Stimulated activated CD4-positive, alpha-beta T cell treated with anti-CD3 and anti-CD28 coated beads, Interleukin-15, amount 100 ng/mL, for 48 hours (primary cell): ENCODE results near the gene SDK1.
"Not testable (repeated sequence)": the region's sequence is repeated elsewhere in the genome, so short reads cannot be mapped to it uniquely, and the experiment has no call there.

ENCODE experiments used
- DNase-seq, 2 donors: peaks; one replicate each; pipeline ENCODE4 v3.0.0-alpha.2; 2020; ENCODE audit warnings: low read depth in 2 of 2

Gene SDK1

DNA sequence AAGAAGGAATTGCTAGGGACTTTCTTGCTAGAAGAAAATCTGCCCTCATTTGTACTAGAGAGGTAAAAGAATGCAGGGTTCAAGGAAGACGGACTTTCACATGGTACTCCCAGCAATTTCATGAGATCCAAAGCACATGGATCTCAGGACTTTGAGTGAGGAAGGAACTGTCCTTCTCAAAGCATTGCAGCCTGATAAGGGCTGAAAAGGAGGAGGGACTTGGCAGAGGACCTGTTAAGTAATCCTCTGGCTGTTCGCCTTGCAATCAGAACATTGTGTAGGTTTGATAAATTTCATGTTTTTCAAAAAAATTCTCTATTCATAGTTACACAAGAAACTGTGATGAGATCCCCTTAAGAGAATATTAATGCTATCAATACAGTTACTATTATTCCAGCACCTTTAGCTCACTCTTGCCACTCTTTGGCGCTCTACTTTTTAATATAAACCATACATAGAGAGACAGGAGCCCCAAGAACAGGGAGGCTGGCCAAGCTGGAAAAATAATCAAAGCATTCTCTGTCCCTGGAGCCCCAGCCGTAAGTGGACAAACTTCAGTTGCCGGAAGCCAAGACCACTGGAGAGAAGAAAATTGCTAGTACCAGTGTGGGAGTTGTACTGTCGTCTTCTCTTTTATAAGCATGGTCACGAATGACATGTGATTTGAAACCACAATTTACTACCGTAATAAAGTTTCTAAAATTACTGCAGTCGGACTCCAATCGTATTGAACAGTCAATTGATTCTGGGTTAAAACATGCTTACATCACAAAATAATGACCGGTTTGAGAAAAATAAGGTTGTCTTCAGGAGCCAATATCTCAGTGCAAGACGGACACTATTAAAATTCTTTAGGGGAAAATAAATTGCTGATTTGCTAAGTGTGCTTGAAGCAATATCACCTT is 424.4 kb downstream of the SDK1 start:
- DNase-seq, result no peak

DNA sequence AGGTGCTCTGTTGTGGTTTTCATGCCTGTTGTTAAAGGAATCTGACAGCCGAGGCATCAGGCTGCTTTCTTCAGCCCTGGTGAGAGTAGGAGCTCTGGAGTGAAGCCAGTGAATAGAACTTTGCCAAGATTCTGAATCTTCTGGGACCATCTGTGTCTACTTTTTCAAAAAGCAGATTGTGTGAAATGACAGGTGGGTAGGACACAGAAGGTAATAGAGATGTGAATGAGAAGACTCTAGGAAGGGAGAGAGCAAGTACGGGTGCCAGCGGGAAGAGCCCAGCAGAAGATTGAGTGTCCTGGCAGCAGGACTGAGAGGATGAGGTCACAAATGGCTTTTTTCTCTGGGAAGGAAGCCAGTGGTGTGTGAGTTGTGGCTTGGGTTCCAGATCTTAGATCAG is 429.2 kb downstream of the SDK1 start:
- DNase-seq, result no peak

DNA sequence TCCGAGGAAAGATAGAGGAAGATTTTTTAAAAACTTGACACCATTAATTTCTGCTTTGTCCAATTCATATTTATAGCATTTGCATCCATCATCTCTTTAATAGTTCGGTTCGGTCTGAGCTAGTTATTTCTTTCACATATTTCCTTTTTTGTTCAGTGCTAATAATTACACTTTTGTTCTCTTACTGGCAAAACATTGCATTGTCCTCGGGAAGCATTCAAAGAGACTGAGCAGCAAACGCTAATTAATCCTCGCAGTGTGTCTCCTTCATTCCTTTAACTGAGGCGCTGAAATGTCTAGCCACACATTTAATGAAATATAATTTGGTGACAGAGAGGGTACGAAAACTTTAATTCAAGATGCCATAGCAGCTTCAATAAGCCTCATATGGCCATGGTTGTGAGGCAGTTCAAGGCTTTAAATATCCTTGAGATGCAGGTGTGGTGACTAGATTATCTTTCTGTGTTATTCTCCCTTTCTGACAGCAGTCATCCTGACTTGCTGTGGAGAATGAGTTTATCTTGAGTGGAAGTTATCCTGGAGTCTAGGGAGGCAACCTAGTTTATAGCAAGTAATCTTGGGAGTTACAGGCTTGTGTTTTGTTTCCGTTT is 431.4 kb downstream of the SDK1 start:
- no peak for DNase-seq

DNA sequence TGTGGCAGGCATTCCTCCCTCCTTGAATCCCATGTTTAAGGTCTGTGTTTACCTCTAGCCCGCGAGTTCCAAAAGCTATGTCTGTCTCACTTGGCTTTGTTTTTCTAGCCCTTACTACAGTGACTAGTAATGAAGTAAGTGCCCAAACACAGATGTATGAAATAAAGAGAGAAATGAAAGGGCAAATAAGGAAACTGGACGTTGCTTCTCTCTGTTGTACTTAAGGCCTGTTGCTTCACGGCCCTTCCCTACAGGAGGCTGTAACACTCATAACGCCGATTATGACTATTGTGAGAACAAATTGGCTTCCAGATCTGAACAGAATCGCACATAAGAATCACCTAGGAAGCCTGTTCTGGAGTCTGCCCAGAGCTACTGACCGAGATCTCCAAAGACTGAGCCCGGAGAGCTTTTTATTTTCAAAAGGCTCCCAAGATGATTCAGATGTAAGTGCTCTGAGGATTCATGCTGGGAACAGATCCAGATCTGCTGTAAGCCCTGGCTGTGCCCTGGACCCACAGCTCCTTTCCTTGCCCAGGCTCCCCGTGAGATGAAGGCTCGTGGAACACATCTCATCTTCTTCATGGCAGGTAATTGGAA is 432.6 kb downstream of the SDK1 start:
- no peak for DNase-seq

DNA sequence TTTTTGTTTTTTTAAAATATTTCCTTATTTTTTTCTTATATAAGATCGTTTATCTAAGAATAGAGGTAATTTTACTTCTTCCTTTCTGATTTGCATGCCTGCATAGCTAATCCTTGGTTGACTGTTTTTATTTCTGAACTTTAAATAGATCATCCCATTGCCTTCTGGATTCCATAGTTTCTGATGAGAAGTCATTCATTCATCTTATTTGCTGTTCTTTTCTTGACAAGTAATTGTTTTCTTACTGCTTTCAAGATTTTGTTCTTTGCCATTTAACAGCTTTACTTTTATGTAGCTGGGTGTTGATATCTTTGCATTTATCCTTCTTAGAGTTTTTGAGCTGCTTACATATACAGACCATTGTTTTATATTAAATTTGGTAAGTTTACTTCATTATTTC is 437.9 kb downstream of the SDK1 start:
- no peak for DNase-seq

DNA sequence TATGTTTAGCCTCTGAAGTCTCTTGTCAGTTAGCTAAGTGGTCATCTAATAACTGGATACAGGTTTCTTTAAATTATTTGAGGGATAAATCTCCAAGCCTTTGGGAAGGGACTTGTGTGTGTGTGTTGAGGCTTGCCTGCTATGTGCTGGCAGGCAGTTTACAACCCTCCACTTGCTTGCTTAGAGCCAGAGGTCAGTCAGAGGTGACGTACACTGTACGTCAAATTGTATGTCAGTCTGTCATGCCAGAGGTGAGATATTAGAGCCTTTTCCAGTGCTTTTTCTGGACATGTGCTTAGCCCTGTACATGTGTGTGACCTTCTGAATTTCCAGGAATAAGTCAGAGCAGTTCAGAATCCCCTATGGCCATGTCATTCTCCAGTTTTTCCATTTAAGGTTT is 438.9 kb downstream of the SDK1 start:
- no peak for DNase-seq

DNA sequence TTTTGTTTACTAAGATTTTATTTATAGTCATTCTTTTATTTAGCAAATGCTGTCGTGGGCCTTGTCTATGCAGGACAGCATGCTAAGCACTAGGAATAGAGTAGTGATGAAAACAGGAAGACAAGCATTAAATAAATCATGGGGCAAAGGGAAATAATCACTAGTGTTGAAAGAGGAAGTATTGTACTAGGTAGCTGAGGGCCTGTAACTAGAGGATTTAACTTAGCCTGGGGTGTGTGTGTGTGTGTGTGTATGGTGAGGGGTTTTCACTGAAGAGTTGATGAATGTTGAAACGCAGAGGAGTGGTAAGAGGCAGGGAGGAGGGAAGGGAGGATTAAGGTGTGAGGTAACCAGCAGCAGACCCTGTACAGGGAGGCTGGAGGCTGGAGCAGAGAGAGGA is 446.4 kb downstream of the SDK1 start:
- no peak for DNase-seq

DNA sequence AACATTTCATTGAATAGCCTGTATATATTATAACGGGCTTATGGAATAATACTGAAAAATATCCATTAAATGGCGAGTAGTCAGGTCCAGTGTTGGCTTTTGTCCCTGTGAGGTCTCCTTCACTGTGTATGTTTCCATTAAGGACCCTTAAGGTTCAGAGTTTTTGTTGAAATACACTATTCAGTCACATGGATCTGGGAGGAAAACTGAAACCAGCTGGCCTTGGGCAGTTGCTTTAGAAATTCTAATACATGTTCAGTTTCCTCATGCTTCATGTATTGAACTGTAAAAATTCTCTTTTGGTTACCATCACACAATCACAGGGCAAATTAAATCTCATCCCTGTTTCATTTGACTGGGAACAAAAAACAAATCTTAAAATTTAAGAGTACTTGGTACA is 447.3 kb downstream of the SDK1 start:
- DNase-seq, result no peak

DNA sequence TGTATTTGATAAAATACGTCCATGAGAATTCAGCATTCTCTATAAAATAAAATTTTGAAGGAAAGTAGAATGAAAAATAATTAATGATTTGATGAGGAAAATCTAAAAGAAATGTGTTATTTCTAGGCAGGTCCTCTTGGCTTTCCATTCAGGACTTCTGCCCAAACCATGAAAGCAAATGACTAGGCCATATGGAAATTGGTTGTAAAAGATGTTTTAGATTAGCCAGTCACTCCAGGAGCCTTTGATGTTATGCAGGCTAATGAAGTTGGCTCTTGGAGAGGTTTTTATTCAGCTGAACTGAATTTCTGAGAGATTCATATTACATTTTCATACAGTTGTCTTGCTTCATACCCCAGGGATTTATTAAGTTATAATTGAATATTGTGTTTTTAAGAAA is 452.8 kb downstream of the SDK1 start:
- DNase-seq, result no peak

DNA sequence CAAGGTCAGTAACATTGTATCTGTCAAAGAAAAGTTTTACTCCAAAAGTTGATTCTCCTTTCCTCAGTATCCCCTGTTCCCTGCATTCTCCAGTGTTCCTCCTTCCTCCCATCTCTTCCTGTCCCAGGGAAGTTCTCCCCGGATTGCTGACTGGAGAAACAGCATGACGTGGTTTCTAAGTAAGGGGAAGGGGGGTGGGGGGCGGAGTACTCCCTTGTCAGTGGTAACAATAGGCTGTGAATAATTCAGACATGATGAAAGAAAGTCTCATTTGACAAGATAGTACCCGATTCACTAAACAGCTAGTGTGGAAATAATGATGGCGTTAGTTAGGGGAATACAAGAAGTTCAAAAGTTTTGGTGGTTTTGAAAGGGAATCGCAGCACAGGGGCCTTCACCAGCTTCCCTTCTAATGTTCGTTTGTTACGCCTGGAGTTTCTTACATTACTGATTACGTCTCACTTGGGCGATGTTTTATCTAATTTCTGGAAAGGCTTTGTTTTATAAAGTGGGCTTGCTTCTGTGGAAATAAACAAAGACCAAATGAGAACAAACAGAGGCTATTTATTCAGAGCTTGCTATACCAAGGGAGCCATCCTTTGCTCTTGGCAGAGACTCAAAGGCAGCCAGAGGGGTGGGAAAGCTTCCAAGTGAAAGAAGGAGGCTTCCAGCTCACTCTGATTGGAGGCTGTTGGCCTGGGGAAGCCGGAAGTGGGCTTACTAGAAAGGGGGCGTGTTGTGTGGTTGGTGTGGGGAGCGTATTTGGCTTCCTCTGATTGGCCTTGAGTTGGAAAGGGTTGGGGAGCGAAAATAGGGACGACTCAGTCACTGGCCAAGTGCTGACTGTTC is 453.7 kb downstream of the SDK1 start:
- no peak for DNase-seq

DNA sequence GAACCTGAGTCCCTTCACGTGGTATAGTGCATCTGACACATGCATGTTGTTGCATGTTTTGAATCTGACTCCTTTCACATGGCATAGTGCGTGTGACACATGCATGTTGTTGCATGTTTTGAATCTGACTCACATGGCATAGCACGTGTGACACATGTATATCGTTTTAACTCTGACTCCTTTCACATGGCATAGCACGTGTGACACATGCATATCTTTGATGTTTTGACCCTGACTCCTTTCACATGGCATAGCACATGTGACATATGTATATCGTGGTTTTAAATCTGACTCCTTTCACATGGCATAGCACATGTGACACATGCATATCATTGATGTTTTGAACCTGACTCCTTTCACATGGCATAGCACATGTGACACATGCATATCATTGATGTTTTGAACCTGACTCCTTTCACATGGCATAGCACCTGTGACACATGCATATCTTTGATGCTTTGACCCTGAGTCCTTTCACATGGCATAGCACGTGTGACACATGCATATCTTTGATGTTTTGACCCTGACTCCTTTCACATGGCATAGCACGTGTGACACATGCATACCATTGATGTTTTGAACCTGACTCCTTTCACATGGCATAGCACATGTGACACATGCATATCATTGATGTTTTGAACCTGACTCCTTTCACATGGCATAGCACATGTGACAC is 454.9 kb downstream of the SDK1 start:
- DNase-seq, result not testable (repeated sequence)

DNA sequence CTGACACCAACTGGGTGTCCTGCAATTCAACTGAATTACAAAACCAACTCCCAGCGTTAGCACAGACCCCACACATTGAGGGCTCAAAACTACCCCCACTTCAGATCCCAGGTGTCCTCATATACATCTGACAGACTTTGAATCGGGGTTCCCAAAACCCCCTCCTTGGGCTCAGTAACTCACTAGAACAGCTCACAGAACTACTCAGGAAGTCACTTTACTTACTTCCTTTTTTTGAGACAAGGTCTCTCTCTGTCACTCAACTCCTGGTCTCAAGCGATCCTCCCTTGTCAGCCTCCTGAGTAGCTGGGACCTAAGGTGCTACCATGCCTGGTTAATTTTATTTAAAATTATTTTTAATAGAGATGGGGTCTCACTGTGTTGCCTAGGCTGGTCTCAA is 456.0 kb downstream of the SDK1 start:
- DNase-seq, result no peak

DNA sequence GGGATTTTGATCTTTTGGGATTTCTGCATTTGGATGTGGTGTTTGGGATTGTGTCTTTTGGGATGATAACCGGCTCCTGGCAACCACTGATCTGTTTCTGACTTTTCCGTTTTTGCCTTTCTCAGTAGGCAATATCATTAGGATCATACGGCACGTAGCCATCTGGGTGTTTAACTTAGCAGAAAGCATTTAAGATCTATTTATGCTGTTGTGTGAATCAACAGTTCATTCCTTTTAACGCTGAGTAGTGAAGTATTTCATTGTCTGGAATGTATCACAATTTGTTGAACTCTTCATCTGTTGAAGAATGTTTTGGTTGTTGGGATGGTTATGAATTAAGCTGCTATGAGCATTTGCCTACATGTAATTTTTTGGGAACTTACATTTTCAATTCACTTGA is 459.6 kb downstream of the SDK1 start:
- no peak for DNase-seq

DNA sequence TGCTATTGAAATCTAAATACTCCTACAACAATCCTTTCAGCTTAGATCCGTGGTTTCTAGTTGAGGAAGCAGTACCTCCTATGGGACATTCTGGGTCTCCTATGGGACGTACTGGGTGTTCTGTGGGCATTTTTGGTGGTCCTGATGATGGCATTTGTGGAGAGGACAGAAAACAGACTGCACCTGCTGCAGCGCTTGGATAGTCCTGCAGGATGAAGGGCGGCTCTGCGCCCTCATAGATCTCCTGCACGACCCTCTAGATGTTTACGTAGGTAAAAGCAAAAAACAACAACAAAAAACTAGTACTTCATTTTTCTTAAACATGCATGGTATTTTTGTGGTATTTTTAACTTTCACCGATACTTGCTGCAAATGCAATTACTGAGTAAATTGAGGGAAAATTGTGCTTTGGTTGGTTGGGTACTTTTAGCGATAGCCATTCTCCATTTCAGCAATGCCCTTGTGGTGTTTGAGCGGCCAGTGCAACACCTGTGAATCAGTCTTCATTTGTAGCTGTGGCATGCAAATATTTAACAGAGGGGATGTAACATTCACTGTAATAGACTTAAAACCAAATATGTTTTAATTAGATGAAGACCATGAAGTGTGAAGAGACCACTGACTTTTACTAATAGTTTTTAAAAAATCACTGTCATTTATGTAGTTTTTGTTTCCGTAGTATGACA is 461.2 kb downstream of the SDK1 start:
- DNase-seq, result no peak

DNA sequence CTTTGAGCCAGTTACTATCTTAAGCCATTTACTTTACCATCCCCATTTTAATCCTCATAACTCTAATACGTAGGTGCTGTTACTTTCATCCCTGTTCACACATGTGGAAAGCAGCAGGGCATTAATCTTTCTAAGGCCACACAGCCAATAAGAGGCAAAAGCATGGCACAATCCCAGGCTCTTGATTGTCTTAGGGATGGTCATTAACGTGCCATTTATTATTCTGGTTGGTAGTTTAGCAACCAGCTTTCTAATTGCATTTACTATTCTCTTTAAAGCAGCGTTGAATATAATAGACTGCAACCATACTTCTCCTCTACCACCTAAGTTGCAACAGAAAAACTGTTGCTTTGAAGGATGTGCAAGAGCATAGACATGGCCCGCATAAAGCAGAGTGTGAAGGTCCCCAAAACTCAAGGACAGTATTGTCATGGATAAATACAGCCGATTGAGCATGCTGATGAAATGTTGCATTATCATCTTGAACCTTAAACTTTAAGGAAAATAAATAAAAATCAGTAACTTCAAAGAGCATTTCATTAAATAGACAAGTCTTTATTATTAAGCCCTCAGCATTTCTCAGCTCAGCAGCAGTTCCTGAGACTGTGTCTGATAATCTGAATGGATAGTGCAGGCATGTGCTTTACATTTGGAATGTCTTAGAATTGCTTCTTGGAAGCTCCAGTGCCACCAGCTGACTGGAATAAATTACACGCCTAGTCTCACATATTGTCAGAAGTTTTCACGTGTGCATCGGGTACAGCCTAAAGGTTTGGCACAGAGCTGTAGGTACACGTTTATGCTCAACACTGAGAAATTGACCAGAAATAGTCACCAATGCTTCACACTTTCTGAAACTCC is 467.1 kb downstream of the SDK1 start:
- DNase-seq, result no peak

DNA sequence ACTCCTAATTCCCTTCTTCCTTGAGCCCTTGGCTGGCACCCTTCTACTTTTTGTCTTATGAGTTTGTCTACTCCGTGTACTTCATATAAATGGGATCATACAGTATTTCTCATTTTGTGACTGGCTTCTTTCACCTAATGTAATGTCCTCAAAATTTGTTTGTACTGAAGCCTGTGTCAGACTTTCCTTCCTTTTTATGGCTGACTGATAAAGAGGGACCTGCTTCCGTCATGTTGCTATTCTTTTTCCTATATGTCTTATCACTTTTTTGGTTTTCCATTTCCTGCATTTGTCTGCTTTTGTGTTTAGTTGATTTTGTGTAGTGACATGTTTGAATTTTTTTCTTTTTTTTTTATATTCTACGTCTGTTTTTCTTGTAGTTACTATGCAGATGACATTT is 470.9 kb downstream of the SDK1 start:
- no peak for DNase-seq

DNA sequence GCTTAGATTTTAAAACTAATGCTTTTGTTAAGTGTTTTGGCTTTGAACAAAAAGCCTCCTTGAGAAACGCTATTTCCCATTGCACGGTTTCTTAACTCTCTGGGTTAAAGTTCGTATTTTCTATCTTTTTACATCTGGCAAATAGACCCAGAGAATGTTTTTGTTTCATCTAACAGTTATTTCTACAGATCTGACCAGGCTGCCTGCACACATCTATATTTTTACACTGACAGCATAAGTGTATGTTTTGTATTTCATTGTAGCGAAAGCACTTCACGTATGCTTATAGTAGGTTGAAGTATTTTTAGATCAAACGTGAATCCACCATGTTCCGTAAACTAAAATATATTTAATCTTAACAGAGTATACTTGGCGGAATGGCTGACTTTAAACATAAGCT is 477.3 kb downstream of the SDK1 start:
- DNase-seq, result no peak

DNA sequence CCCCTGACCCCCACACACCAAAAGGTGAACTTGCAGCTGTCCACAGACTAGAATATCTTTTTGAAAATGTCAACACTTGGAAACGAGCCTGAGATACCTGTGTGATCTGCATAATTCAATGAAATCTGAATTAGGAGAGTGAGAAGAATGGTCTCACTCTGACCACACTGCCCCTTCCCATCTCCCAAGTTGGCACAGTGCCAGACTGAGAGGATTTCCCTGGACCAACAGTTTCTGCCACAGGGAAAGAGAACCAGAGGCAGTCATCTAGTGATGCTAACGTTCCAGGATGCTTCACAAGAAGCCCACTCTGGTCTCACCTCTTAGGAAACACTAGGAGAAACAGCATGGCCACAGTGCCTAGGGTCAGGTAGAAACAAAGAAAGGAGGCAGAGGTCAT is 479.0 kb downstream of the SDK1 start:
- no peak for DNase-seq

DNA sequence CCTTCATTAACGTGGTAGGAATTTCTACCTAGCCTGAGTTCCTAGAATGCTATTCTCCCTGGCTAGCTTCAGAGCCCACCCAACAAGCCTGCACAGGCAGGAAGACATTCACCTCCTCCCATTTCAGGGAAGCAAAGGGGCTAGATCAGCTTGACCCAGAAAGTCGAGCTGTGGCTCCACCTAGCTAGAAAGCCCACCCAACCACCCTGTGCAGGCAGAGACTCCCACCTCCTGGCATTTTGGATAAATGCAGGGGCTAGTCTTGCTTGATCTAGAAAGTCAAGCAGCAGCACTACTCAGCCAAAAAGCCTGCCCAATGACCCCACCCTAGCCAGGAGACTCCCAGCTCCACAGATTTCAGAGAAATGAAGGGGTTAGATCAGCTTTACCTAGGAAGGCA is 479.5 kb downstream of the SDK1 start:
- DNase-seq, result no peak

DNA sequence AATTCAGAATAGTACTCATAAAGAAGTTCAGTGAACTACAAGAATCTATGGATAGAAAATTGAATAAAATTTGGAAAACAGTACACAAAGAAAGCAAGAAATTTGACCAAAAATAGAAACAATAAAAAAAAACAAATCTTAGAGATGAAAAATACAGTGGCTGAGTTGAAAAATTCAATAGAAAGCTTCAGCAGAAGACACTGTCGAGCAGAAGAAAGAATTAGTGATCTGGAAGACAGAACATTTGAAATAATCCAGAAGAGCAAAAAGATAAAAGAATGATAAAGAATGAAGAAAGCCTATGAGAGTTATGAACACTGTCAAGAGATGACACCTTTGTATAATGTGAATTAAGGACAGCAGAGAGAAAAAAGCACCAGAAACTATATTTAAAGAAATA is 480.6 kb downstream of the SDK1 start:
- DNase-seq, result no peak
